Hepatic stellate cell (primary cell): ENCODE results near the gene FAM199X.

Experiments used
- DNase-seq: peaks from one replicate; pipeline ENCODE4 v3.0.0; 2011; ENCODE audit warnings: low spot score

Gene FAM199X

DNA sequence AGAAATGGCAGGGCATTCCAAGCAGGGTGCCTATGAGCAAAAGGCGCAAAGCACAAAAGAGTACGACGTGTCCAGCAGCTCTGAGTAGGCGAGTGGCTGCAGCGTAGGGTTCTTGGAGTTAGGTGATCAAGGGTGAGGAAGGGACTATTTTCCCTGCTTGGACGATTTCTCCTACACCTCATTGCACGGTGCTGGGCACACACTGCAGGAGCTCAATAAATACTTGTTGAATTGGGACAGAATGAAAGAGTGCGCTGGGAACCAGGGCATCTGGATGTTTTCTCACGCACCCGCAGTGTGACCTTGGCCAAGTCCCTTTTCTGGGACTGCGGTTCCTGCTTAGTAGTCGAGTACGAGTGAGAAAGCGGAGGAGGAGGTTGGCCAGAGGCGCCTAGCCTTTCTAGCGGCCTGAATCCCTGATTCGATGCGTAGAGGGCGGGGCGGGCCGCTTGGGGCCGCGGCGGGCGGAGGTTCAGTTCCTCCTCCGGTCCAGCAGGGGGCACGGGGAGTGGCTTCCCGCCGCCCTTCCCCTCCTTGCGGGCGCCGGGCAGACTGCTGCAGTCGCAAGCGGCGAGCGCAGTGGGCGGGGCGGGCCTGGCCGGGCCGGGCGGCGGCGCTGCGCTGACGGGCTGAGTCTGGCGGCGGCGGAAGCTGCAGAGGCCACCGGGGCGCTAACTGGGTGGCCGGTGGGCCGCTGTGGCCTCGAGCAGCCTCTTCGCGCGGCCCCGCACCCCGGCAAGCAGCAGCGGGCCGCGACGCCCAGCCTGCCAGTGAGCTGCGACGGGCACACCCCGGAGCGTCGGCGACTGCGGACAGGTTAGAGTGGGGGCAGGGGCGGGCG, at the start of gene FAM199X:
TSS of gene FAM199X (plus strand) at position 560 of the 841 bp plus-strand sequence. CDS start 333 bp downstream, outside the sequence.
- DNase-seq, result peak; percentile 67

DNA sequence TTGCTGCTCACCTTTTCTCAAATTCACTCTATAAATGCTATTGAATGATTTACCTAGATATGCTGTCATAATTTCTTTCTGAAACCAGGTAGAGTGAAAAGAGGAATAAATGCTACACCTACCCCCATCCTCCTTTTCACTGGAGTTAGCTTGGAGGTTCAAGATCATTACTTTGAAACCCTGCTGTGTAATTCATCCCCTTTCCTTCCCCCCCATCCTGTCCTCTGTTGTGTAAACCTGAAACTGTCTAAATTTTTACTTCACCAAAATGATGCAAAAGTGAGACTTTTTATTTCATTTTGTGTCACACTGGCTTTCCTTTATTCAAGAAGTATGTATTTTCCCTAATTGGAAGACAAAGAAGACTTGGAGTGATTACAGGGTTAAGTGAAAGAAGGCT, 48.5 kb upstream of the FAM199X start:
- DNase-seq, result no peak

DNA sequence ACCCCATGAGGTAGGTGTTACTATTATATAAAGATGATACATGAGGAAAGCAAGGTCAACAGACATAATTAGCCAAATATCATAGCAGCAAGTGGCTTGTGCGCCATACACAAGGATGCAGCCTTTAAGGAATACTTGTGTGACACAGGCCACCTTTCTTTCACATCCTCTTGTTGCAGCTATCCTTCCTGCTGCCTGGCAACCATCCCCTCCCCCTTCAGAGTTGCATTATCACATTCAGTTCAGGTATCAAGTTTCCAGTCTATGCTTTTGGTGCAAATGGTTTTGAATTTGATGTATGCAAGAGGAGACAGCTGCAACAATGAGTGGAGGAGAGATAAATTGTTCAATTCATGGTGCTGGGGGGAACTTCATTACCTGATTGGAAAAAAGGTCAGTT, 47.5 kb upstream of the FAM199X start:
- no peak for DNase-seq

DNA sequence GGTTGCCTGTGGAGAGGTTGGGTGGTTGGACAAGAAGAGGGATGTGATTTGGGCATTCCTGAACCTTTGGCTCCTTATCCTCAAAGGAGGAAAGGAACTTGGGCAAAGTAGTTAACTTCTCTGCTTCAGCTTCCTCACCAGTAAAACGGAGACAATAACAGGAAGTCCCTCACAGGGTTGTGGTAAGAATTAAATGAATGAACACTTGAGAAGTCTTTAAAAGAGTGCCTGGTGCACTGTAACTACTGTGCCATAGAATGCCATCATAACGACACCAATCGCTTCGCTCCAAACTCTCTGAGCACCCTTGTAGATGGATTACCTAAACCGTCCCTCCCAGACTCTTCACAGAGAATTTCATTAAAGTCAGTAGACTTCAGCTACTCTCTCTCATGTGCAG, 43.4 kb upstream of the FAM199X start:
- no peak for DNase-seq

DNA sequence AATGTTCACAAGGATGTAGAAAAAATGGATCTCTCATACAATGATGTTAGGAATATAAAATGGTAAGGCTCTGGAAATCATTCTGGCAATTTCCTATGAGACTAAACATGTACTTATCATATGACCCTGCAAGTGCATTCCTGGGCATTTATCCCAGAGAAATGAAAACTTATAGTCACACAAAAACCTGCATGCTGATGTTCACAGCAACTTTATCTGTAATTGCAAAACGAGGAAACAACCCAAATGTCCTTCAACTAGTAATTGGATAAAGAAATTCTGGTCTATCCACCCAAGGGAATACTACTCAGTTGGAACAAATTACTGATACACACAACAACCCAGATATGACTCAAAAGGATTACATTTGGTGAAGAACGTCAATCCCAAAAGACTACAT, 39.4 kb upstream of the FAM199X start:
- no peak for DNase-seq

DNA sequence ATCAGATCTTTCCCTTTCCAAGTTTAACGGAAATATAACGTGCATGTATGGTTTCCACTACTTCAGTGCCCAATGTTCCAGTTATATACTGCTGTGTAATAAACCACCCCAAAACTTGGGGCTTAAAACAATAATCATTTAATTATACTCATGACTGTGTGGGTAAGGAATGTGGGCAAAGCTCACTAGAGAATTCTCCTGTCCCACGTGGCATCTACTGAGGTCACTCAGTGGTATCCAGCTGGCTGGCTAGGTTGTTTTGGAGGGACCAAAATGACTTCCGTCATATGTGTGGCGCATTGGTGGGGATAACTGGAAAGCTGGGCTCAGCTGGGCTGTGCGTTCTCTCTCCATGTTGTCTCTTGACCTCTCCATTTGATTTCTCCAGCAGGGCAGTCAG, 35.4 kb upstream of the FAM199X start:
- no peak for DNase-seq

DNA sequence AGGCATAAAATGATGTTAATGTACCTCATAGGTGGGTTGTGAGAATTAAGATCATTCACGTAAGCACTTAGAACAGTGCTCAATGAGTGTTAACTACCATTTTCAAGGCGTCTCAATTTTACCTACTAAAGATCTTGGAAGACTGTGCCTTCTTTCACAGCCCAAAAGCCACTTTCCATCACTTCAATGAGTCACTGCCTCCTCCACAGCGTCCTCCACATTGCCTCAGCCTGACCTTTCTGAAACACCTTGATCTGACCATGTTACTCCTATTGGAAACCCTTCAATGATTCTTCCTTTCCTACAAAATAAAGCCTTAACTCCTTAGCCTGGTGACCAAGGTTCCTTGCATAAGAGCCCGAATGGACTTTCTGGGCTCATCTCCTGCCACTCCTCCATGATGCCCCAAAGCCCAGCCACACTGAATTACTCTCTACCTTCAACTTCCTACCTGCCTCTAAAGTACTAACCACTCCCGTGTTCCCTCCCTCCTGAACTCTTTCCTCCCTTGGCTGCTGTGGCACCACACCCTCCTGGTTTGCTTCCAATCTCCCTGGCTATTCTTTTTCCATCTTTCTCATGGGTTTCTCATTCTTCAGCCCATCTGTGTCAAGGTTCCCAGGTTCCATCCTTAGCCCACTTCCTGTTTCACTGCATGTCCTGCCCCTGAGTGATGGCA, 31.5 kb upstream of the FAM199X start:
- no peak for DNase-seq

DNA sequence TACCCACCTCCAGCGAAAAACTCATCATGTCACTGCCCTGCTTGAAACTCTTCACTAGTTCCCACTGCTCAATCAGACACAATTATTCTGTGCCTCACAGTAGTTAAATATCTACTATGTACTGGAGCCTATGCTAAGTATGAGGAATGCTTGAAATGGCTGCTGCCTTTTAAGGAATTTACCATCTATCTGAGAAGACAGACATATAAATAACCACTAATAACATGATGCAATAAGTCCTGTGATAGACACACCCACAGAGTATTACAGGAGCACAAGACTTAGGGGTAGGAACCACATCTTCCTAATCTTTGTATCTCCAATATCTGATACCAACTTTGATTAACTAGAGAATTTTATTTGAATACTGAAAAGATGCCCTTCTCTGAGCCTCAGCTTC, 30.6 kb upstream of the FAM199X start:
- DNase-seq, result no peak

DNA sequence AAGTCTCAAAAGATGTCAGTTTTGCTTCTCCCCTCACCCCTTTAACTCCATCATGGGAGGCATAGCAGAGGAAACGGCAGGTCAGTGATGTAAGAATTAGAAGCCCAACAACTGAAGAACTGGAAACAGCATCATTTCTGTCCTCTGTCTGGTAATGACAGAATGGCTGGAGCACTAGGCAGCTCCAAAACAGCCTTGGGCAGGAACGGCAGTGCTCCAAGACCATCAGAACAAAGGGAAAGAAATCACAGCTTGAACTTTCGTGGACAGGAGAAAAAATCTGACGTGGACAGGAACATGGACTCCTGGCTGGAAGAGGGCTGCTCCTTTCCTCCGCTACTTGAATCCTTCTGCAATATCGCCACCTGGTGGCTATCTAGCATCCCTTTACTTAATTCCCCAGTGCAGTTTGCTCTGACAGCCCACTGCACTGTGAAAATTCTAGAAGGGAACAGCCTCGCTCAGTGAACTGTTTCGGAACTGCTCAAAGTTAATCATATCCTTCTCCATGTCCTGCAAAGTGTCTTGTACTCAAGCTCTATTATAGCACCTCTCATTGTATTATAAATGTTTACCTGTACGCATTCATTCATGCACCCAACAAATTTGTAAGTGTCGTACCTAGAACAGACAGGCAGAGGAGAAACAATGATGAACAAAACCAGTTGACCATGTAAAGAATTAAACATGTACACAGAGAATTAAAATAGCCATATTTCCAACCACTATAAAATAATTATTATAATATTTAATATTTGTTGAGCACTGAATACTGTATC, 29.8 kb upstream of the FAM199X start:
- DNase-seq, result peak; percentile 69

DNA sequence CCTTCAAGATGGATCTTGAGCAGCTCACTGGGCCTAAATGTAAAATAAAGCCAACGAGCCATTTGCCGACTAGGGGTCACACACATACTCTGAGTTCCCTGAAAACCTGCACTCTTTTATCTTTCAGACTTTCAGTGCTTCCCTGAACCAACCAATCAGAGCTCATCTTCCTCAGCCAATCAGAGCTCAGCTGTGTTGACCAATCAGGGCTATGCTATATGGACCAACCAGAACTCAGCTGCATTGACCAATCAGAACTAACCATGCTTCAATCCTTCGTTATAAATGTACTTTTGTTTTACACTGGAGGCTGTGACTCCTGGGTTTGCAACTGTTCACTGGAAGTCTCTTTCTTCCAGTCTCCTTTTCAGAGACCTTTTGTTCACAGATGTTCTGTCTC, 28.8 kb upstream of the FAM199X start:
- no peak for DNase-seq

DNA sequence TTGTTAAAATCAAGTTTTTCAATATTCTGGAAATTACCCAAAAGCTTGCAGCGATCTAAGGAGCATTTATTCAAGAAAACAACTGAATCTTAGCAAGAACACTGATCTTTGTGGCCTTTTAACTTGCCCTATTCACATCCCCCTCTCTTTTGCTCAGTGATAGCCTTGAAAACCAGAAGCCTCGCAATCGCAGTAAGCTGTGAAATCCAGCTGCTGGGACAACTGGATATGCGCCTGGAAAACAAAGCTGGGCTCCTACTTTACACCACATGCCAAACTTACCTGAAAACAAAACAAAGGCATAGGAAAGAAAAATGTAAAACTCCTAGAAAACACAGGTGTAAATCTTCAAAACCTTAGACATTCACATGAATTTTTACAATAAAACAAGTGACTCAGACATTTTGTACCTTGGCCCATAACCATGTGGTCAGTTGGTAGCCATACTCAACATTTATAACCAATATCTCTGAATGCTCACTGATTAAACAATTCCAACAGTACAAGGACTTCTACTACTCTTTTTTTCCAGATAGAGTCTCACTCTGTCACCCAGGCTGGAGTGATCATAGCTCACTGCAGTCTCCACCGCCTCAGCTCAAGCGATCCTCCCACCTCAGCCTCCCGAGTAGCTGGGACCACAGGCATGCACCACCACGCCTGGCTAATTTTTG, 25.0 kb upstream of the FAM199X start:
- DNase-seq, result no peak

DNA sequence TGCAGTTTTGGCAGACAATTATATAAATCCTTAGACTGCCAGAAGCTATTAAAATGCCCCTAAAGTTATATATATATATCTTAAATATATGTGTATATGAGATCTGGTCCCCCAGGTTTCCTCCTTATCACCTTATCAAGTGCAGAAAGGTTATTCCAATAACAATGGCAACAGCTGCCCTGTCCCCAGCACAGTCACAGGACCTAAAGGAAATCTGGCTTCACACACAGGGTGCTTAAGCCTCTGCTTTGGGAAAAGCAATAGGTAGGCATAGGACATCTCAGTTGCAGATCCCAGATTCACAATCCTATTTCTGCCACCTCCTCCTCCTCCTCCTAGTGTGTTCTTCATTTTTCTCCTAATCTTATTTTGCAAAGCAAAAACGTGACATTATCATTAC, 15.2 kb upstream of the FAM199X start:
- no peak for DNase-seq

DNA sequence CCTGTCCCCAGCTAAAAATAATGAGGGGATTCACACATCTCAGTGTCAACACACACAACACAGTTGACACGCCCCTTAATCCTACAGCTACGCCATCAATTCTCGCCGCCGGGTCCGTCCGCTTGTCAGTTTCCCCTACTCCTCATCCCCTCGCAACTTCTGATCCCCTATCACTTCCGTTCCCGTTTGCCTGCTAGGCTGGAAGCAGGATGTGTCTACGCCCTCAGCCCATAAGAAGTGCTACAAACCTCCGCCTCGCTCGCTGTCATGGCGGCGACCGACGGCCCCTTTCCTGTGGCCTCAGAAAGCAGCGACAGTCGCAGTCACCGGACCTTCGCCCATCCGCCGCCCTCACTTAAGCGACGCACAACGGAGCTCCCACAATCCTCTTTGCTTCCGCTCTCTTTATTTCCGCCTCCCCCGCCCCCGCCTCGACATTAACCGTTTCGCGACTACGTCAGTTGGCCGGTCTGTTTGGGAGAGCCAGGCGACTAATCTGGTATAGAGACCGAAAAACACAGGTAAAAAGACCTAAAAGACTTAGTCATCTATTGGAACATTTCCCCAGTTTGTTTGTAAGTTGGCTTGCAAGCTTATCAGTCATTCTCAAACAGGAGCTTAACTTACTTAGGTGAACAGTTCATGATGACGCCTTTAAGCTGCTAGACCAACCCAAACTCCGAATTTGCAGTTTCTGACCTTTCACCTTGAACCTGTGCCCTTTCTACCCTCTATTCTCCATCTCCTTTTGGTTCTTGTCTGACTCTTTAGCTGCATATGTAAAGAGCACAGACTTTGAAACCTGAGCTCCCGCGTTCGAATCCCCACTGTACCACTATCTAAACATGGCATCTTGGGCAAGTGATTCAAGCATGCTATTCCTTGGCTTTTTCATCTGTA, 9.4 kb upstream of the FAM199X start, which contains the start of gene SLC25A53:
TSS of gene SLC25A53 (minus strand) at position 380 of the 900 bp plus-strand sequence. CDS start 51,752 bp downstream, outside the sequence.
- DNase-seq, result peak; percentile 43

DNA sequence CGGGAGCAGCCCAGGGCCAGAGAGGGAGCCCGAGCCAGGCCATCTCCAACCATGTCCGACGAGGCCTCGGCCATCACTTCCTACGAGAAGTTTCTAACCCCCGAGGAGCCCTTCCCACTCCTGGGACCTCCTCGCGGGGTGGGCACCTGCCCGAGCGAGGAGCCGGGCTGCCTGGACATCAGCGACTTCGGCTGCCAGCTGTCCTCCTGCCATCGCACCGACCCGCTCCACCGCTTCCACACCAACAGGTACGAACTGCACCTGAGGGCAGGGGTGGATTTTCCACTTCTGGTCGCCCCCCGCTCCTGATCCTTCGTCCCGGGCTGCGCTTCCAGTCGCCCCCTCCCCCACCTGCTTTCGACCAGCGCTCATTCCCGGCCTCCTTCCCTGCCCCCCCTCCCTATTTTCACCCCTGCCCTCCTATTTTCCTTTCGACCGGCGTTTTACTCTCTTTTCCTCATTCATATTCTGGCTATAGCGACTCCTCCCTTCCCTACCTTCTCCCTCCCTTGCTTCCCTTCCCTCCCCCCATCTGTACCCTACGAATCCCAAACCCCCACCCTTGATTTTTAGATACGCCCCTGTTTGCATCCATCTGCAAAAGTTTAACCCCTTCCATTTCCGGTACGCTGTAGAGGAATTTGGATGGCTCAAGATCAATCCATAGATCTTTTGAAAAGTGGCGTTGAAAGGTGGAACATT, 633 bp downstream of the FAM199X start:
- DNase-seq, result no peak

DNA sequence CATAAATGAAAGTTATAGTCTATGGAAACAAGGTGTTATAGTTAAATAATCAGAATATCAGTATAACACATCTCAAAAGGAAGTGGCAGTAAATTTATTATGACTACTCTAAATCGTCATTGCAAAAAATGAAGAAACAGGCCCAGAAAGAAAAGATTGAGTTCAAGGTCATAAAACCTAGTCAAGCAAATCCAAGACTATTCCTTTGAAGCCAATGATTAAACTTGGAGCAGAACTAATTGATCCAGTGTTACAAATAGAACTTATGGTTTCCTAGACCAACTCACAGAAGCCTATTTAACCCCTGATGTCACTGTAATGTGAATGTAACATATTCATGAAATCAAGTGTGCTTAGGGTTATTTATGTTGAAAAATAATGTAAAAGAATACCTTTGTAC, 1.9 kb downstream of the FAM199X start:
- no peak for DNase-seq

DNA sequence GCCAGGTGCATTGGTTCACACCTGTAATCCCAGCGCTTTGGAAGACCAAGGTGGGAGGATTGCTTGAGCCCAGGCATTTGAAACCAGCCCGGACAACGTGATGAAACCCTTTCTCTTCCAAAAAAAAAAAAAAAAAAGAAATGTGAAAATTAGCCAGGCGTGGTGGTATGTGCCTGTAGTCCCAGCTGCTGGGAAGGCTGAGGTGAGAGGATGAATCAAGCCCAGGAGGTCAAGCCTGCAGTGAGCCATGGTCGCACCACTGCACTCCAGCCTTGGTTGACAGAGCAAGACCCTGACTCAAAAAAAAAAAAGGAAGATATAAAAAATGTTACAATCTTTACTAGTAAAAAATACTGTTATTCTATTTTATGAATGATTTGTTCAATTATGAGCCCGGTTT, 5.9 kb downstream of the FAM199X start:
- no peak for DNase-seq

DNA sequence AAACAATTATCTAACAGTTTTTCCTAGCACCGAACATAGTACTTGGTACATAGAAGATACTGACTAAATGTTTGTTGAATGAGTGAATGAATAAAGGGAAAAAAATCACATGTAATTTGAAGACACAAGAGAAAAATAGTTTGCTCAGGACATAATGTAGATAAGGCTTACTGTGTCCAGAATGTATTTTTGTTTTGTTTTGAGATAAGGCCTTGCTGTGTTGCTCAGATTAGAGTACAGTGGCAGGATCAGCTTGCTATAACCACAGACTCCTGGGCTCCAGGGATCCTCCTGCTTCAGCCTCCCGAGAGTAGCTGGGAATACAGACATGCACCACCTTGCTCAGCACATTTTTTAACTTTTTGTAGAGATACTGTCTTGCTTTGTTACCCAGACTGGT, 6.5 kb downstream of the FAM199X start:
- no peak for DNase-seq

DNA sequence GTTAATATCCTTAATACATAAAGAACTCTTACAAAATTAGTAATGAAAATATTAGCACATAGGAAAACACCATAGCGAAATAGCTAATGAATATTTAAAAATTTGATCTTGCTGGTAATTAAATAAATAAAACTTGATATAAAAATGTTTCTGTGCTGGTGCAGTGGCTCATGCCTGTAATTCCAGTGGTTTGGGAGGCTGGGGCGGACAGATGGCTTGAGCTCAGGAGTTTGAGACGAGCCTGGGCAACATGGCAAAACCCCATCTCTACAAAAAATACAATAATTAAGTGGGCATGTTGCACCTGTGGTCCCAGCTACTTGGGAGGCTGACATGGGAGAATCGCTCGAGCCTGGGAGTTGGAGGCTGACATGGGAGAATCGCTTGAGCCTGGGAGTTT, 7.6 kb downstream of the FAM199X start:
- DNase-seq, result no peak

DNA sequence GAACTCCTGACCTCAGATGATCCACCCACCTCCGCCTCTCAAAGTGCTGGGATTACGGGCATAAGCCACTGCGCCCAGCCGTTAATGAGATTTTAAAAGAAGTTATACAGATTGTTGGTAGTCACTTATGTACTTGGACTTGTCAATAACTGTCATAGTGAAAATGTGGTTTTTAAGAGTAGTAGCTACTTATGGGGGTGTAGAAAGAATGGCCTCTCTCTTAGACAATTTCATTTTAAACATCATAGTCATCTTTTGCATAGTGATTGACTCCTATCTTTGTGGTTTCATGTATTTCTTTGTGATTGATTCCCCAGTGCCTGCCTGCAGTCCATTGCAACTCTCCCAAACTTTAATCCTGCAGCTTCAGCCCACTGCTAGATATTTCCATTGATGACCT, 17.4 kb downstream of the FAM199X start:
- no peak for DNase-seq

DNA sequence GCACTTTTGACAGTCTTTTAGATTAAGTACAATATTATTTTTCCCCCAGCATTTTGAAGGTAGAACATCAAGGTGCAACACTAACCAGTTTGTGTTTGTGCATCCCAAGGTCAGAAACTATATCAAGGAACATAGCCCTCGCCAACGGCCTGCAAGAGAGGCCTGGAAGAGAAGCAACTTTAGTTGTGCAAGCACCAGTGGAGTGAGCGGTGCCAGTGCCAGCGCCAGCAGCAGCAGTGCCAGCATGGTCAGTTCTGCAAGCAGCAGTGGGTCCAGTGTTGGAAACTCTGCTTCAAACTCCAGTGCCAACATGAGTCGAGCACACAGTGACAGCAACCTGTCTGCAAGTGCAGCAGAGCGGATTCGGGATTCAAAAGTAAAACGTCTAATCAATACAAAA, 21.7 kb downstream of the FAM199X start:
- DNase-seq, result no peak
